HCT116 (cell line): ENCODE data around the gene DUSP16. TPM values are rescaled to one million over a fixed set of nuclear protein-coding genes. Genes with fewer than 3 reads are reported as not detected.

Experiments used
- ATAC-seq: fragments of 200-7000 bp; cut with Tn5 transposase; 2 replicates; pipeline ENCODE4 v1.9.1; 2020; ENCODE audit warnings: mild to moderate bottlenecking, moderate library complexity
- BruUV-seq: library from RNA; stranded (reverse); fragments of 400-500 nt; replicated peaks from 2 replicates; lab custom pipeline; 2021; lab: Mats Ljungman, UMichigan
- CTCF ChIA-PET: fragments of 300-600 bp; sonication (Branson Sonifier 250); formaldehyde crosslinking; loops from one replicate; lab custom pipeline; 2021; ENCODE audit warnings: antibody characterized with exemption; lab: Charles Lee
- POLR2A ChIA-PET: fragments of 300-600, 350-600 bp; sonication (Branson Sonifier 250); formaldehyde crosslinking; loops from one replicate; lab custom pipeline; 2021; ENCODE audit warnings: antibody characterized with exemption; lab: Charles Lee
- RAD21 ChIA-PET, 2 experiments: fragments of 300-600 bp; sonication (Branson Sonifier 250); formaldehyde crosslinking; loops; one replicate each; lab custom pipeline; 2023; ENCODE audit warnings: low total read pairs in 2 of 2; ENCODE audit not compliant: uncharacterized antibody in 2 of 2, unreplicated experiment in 2 of 2, low non-redundant PET in 1 of 2; lab: Charles Lee
- DNase-seq: peaks from one replicate; pipeline ENCODE4 v3.0.0-alpha.2; 2010; ENCODE audit warnings: low read depth, low spot score
- H2AFZ ChIP-seq: fragments of 200-600 bp; shearing (Covaris generic), sonication (generic); 2 replicates; pipeline ENCODE4 v1.6.1; 2017; ENCODE audit warnings: low read depth, mixed run types, mixed read lengths, antibody characterized with exemption, low read length; ENCODE audit not compliant: poor library complexity, severe bottlenecking
- H3K27ac ChIP-seq: 2 replicates; pipeline ENCODE4 v1.5.1; 2012; ENCODE audit warnings: low read depth, low read length
- H3K27me3 ChIP-seq: fragments of 200-600 bp; sonication (generic); 2 replicates; pipeline ENCODE4 v1.6.1; 2016; ENCODE audit warnings: mixed run types, low read length, mixed read lengths; ENCODE audit not compliant: insufficient read depth
- H3K36me3 ChIP-seq, 2 experiments: fragments of 200-500 bp in 1 of 2; fragments of 200-600 bp in 1 of 2; sonication (Bioruptor generic) in 1 of 2; sonication (generic) in 1 of 2; 2 replicates each; pipeline versions ENCODE4 v1.5.1 to v1.6.1; 2014 to 2016; ENCODE audit warnings: low read length in 2 of 2, inconsistent platforms in 1 of 2, mixed read lengths in 1 of 2, mixed run types in 1 of 2; ENCODE audit not compliant: insufficient read depth in 2 of 2, control insufficient read depth in 1 of 2
- H3K4me1 ChIP-seq, 2 experiments: fragments of 200-600 bp in 1 of 2; sonication (generic) in 1 of 2; 2 replicates each; pipeline versions ENCODE4 v1.5.1 to v1.6.1; 2012 to 2017; ENCODE audit warnings: low read length in 2 of 2, inconsistent platforms in 1 of 2, mild to moderate bottlenecking in 1 of 2, mixed read lengths in 1 of 2, mixed run types in 1 of 2, moderate library complexity in 1 of 2; ENCODE audit not compliant: insufficient read depth in 2 of 2, control insufficient read depth in 1 of 2
- H3K4me2 ChIP-seq: fragments of 200-600 bp; sonication (generic); 2 replicates; pipeline ENCODE4 v1.6.1; 2017; ENCODE audit warnings: mixed run types, low read length, mixed read lengths
- H3K4me3 ChIP-seq, 2 experiments: fragments of 200-600 bp in 1 of 2; sonication (generic) in 1 of 2; replicated peaks in 1 of 2; 2 replicates each; pipeline ENCODE4 v1.5.1; 2011 to 2016; ENCODE audit warnings: low read length in 2 of 2, control low read depth in 1 of 2, low read depth in 1 of 2, mild to moderate bottlenecking in 1 of 2, mixed read lengths in 1 of 2, mixed run types in 1 of 2
- H3K79me2 ChIP-seq: fragments of 200-600 bp; sonication (generic); 2 replicates; pipeline ENCODE4 v1.6.1; 2017; ENCODE audit warnings: mild to moderate bottlenecking, mixed run types, low read length, moderate library complexity, mixed read lengths; ENCODE audit not compliant: insufficient read depth
- H3K9ac ChIP-seq: fragments of 200-600 bp; sonication (generic); 2 replicates; pipeline ENCODE4 v1.6.1; 2016; ENCODE audit warnings: low read length, mixed read lengths
- H3K9me2 ChIP-seq: fragments of 200-600 bp; sonication (generic), shearing (Covaris generic); 2 replicates; pipeline ENCODE4 v1.6.1; 2017; ENCODE audit warnings: mixed run types, mild to moderate bottlenecking, moderate library complexity; ENCODE audit not compliant: insufficient read depth
- H3K9me3 ChIP-seq, 2 experiments: fragments of 200-500 bp in 1 of 2; fragments of 200-600 bp in 1 of 2; sonication (Bioruptor generic) in 1 of 2; sonication (generic) in 1 of 2; 2 replicates each; pipeline ENCODE4 v1.6.1; 2014 to 2017; ENCODE audit warnings: low read length in 2 of 2, mixed read lengths in 2 of 2, inconsistent platforms in 1 of 2, low read depth in 1 of 2, mild to moderate bottlenecking in 1 of 2, mixed run types in 1 of 2, moderate library complexity in 1 of 2; ENCODE audit not compliant: control insufficient read depth in 1 of 2, insufficient read depth in 1 of 2
- H4K20me1 ChIP-seq: fragments of 200-600 bp; sonication (generic), shearing (Covaris generic); 2 replicates; pipeline ENCODE4 v1.6.1; 2017; ENCODE audit warnings: mixed run types, mild to moderate bottlenecking, moderate library complexity; ENCODE audit not compliant: insufficient read depth
- CEBPB ChIP-seq: IDR thresholded peaks from 2 replicates; pipeline ENCODE4 v1.6.1; 2012; ENCODE audit warnings: low read depth
- CTCF ChIP-seq, 3 experiments: fragments of 200-600 bp in 1 of 3; sonication (generic) in 1 of 3; IDR thresholded peaks in 2 of 3; conservative IDR thresholded peaks in 1 of 3; 2 replicates each; pipeline ENCODE4 v1.5.1; 2012 to 2017; ENCODE audit warnings: low read depth in 2 of 3, low read length in 2 of 3, antibody characterized with exemption in 1 of 3, borderline replicate concordance in 1 of 3, control low read depth in 1 of 3, mild to moderate bottlenecking in 1 of 3, mixed read lengths in 1 of 3, mixed run types in 1 of 3, moderate library complexity in 1 of 3; ENCODE audit not compliant: insufficient read depth in 1 of 3
- RAD21 ChIP-seq: IDR thresholded peaks from 2 replicates; pipeline ENCODE4 v1.6.1; 2012; ENCODE audit warnings: low read depth, mild to moderate bottlenecking
- SIN3A ChIP-seq: IDR thresholded peaks from 2 replicates; pipeline ENCODE4 v1.6.1; 2012; ENCODE audit warnings: low read depth
- SP1 ChIP-seq: IDR thresholded peaks from 2 replicates; pipeline ENCODE4 v1.6.1; 2012; ENCODE audit warnings: low read depth
- SRF ChIP-seq: IDR thresholded peaks from 2 replicates; pipeline ENCODE4 v1.6.1; 2012; ENCODE audit warnings: low read depth
- TCF7L2 ChIP-seq: IDR thresholded peaks from 2 replicates; pipeline ENCODE4 v1.7.0; 2011; ENCODE audit warnings: borderline replicate concordance, inconsistent platforms; ENCODE audit not compliant: insufficient read depth, insufficient read length; ENCODE audit errors: extremely low read depth
- YY1 ChIP-seq: IDR thresholded peaks from 2 replicates; pipeline ENCODE4 v1.6.1; 2011; ENCODE audit warnings: low read length, low read depth, moderate library complexity, mild to moderate bottlenecking; ENCODE audit not compliant: insufficient replicate concordance; ENCODE audit errors: extremely low read depth
- ZBTB33 ChIP-seq: IDR thresholded peaks from 2 replicates; pipeline ENCODE4 v1.6.1; 2011; ENCODE audit warnings: mild to moderate bottlenecking, low read length, moderate library complexity; ENCODE audit not compliant: insufficient replicate concordance; ENCODE audit errors: extremely low read depth
- intact Hi-C: fragments of 100-400 bp; cut with micrococcal nuclease; formaldehyde crosslinking; loops from 2 replicates; pipeline ENCODE4 v1.10.0; 2022
- total RNA-seq: library from RNA; stranded (reverse); gene quantifications from one replicate; pipeline ENCODE4 v1.2.1, GENCODE V29; 2021; ENCODE audit not compliant: unreplicated experiment
- TF ChIP-seq, protein P1 (sequence below): IDR thresholded peaks from 2 replicates; pipeline ENCODE4 v1.6.1; 2012; ENCODE audit warnings: low read depth
- TF ChIP-seq, protein P2 (sequence below): IDR thresholded peaks from 2 replicates; pipeline ENCODE4 v1.6.1; 2012

The DUSP16 gene
- total RNA-seq, 1 experiment from 2014 or later, result 13.4 TPM

DNA sequence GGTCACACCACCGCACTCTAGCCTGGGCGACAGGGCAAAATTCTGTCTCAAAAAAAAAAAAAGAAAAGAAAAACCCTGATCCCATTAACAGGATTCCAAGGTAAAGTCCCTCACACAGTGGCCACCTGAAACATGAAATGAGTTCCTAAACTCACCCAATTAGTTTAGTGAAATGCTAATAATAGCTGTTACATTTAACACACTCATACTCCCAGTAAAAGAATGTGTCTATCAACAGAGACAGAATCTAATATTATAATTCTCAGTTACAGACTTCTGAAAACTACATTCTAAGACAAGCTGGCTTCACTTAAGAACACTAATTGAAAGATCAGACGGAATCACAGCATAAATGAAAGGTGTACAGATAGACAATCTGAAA lies 44.2 kb downstream of the DUSP16 start (continued):
- TF ChIP-seq, protein P1, sequence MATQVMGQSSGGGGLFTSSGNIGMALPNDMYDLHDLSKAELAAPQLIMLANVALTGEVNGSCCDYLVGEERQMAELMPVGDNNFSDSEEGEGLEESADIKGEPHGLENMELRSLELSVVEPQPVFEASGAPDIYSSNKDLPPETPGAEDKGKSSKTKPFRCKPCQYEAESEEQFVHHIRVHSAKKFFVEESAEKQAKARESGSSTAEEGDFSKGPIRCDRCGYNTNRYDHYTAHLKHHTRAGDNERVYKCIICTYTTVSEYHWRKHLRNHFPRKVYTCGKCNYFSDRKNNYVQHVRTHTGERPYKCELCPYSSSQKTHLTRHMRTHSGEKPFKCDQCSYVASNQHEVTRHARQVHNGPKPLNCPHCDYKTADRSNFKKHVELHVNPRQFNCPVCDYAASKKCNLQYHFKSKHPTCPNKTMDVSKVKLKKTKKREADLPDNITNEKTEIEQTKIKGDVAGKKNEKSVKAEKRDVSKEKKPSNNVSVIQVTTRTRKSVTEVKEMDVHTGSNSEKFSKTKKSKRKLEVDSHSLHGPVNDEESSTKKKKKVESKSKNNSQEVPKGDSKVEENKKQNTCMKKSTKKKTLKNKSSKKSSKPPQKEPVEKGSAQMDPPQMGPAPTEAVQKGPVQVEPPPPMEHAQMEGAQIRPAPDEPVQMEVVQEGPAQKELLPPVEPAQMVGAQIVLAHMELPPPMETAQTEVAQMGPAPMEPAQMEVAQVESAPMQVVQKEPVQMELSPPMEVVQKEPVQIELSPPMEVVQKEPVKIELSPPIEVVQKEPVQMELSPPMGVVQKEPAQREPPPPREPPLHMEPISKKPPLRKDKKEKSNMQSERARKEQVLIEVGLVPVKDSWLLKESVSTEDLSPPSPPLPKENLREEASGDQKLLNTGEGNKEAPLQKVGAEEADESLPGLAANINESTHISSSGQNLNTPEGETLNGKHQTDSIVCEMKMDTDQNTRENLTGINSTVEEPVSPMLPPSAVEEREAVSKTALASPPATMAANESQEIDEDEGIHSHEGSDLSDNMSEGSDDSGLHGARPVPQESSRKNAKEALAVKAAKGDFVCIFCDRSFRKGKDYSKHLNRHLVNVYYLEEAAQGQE, result no peak

DNA sequence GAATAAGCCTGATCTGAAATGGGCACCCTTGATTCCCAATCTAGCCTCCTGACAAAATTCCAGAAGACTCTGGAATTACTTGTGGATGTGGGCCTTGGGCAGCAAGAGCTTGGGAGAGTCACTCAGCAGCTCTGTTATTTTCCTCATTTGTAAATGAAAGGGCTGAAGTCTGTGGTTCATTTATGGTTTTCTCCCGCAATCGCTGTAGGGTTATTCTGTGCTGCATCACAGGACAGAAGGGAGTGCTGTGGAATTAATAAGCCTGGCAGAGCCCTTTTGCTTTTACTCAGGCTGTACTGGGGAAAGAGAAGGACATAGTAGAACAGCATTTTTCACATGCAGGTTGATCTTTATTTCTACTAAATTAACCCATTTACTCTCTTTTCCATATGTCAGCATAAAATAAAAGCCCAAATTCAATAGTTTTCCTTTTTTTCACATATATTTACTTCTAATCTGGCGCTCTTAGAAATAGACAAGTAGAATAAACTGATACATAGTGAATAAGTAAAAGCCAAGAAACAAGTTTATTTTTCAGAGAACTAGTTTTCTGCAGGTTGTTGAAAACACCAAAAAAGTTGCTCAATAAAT lies 49.2 kb downstream of the DUSP16 start:
- H3K27ac ChIP-seq, result no peak overlapping the region
- H3K36me3 ChIP-seq, result no peaks in the 10 kb centered on the region
- H3K9me2 ChIP-seq, result no peaks in the 10 kb centered on the region
- DNase-seq, result no peak
- no peak overlapping the region for H2AFZ ChIP-seq
- no peak overlapping the region for H3K4me2 ChIP-seq
- no peaks in the 10 kb centered on the region for H3K4me1 ChIP-seq
- no TSS peak for BruUV-seq
- RAD21 ChIA-PET, result no interaction called here
- no peaks in the 10 kb centered on the region for H3K27me3 ChIP-seq
- ATAC-seq, result no peak
- no peaks in the 10 kb centered on the region for H4K20me1 ChIP-seq
- no peak overlapping the region for H3K9ac ChIP-seq
- intact Hi-C loops, result no loop called here
- no peaks in the 10 kb centered on the region for H3K9me3 ChIP-seq
- CTCF ChIA-PET, result no interaction called here
- H3K4me3 ChIP-seq, result no peak overlapping the region
- POLR2A ChIA-PET, result no interaction called here
- no peaks in the 10 kb centered on the region for H3K79me2 ChIP-seq
- TF ChIP-seq RAD21 (no peak), CEBPB (no peak), YY1 (no peak), SIN3A (no peak), CTCF (IDR thresholded peaks at IDR 0.05 in 2 of 3, conservative IDR thresholded peaks at IDR 0.05 in 1 of 3; ENCODE audit: borderline replicate concordance in 1 of 3, insufficient read depth in 1 of 3, low read depth in 2 of 3, low read length in 2 of 3) (no peak), TCF7L2 (no peak), SRF (no peak), ZBTB33 (no peak), SP1 (no peak)
- TF ChIP-seq, protein P2, sequence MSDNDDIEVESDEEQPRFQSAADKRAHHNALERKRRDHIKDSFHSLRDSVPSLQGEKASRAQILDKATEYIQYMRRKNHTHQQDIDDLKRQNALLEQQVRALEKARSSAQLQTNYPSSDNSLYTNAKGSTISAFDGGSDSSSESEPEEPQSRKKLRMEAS, result no peak
- TF ChIP-seq, protein P1, result no peak
